GM12872 (cell line): ENCODE results near the gene MAPK10.

ENCODE experiments used
- CTCF ChIP-seq: IDR thresholded peaks from 3 replicates; pipeline ENCODE4 v1.5.1; 2011; ENCODE audit warnings: low read depth, mild to moderate bottlenecking, low read length, moderate library complexity; ENCODE audit not compliant: insufficient read depth

The MAPK10 gene

GRCh38 chr4:85952528-85952927, 407.3 kb downstream of the MAPK10 start:
- no peak for TF ChIP-seq CTCF

- no peak for TF ChIP-seq CTCF
Observed at GRCh38 chr4:85951099-85951498, 408.8 kb downstream of the MAPK10 start.

- no peak for TF ChIP-seq CTCF
Observed at GRCh38 chr4:85946821-85947220, 413.0 kb downstream of the MAPK10 start.

- no peak for TF ChIP-seq CTCF
Observed at GRCh38 chr4:85942107-85942506, 417.7 kb downstream of the MAPK10 start.

- TF ChIP-seq CTCF = no peak
Observed at GRCh38 chr4:85940151-85940550, 419.7 kb downstream of the MAPK10 start.
